ENCODE measurements around the gene PLEKHN1.
A peak's percentile ranks its signal among the peaks of the same experiment; 100 is the strongest.

PLEKHN1 gene

DNA sequence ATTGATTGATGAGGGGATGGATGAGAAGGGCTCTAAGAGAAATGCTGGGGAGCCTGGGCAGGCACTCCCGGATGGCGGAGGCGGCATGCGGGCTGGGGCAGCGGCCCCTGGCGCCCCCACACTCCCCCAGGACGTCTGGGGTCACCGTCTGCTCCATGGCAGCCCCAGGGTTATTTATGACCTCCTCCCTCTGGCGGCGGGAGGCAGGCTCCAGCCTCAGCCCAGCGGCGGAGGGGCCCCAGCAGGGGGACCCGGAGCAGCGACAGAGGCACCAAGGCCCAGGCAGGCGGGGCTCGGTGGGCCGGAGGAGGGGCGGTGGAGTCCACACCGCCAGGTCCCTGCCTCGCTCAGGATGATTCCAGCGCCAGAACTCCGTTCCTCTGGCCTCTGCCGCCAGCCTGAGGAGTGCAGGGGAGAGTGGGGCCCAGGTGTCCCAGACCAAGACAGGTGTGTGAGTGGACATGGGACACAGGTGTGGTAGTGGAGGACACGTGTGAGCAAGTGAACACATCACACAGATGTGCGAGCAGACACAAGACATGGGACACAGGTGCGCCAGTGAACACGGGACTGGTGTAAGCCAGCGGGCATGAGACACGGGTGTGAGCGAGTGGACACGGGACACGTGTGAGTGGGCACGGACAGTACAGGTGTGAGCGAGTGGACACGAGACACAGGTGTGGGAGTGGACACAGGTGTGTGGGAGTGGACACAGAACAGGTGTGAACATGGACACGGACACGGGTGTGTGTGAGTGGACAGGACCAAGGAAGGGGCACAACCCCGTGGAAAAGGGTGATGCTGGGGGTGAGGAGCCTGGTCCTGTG lies 45.1 kb upstream of the PLEKHN1 start (continued):
- TF ChIP-seq ZNF433 (tag by site-specific recombination; IDR thresholded peaks at IDR 0.05; ENCODE audit: low read depth) (no peak), PBX3 (CRISPR knock-in tag; IDR thresholded peaks at IDR 0.05) (0 out of 2 replicates have a peak, but pooled peaks have one; percentile 10), KLF16 (tag by site-specific recombination; IDR thresholded peaks at IDR 0.05) (peak; percentile 96), ZFP41 (tag by site-specific recombination; IDR thresholded peaks at IDR 0.05; ENCODE audit: borderline replicate concordance) (no peak), ZBTB8A (tag by site-specific recombination; IDR thresholded peaks at IDR 0.05) (peak; percentile 92), ZNF132 (tag by site-specific recombination; IDR thresholded peaks at IDR 0.05; ENCODE audit: borderline replicate concordance) (no peak), KLF1 (tag by site-specific recombination; IDR thresholded peaks at IDR 0.05) (peak; percentile 72), ZNF837 (tag by site-specific recombination; IDR thresholded peaks at IDR 0.05) (no peak), GLIS1 (tag by site-specific recombination; IDR thresholded peaks at IDR 0.05) (peak; percentile 88), ZNF529 (tag by site-specific recombination; IDR thresholded peaks at IDR 0.05; ENCODE audit: insufficient replicate concordance) (no peak), ZNF658 (tag by site-specific recombination; IDR thresholded peaks at IDR 0.05) (no peak), MEIS1 (CRISPR knock-in tag; IDR thresholded peaks at IDR 0.05; ENCODE audit: borderline replicate concordance) (peak; percentile 77; the same call in 1 of the 2 replicates), ZNF530 (tag by site-specific recombination; IDR thresholded peaks at IDR 0.05; ENCODE audit: low read depth) (no peak), ZNF114 (tag by site-specific recombination; IDR thresholded peaks at IDR 0.05) (no peak), SP2 (tag by site-specific recombination; IDR thresholded peaks at IDR 0.05) (peak; percentile 61), ZNF596 (tag by site-specific recombination; IDR thresholded peaks at IDR 0.05) (peak; percentile 64), ZNF830 (tag by site-specific recombination; IDR thresholded peaks at IDR 0.05; ENCODE audit: low read depth) (no peak), BCL11A (tag by site-specific recombination; IDR thresholded peaks at IDR 0.05; ENCODE audit: low read depth) (peak; percentile 50), ZNF324 (tag by site-specific recombination; IDR thresholded peaks at IDR 0.05) (peak; percentile 73; the same call in 1 of the 2 replicates), ZNF549 (tag by site-specific recombination; IDR thresholded peaks at IDR 0.05) (no peak), ZNF214 (tag by site-specific recombination; IDR thresholded peaks at IDR 0.05; ENCODE audit: borderline replicate concordance) (no peak), ZNF707 (tag by site-specific recombination; IDR thresholded peaks at IDR 0.05) (no peak), ZNF211 (tag by site-specific recombination; IDR thresholded peaks at IDR 0.05; ENCODE audit: low read depth) (no peak), GLIS2 (tag by site-specific recombination; IDR thresholded peaks at IDR 0.05) (peak; percentile 83), ZNF629 (tag by site-specific recombination; IDR thresholded peaks at IDR 0.05) (peak; percentile 76), ZNF776 (tag by site-specific recombination; IDR thresholded peaks at IDR 0.05; ENCODE audit: borderline replicate concordance) (no peak), ZNF621 (tag by site-specific recombination; IDR thresholded peaks at IDR 0.05) (no peak), ZNF558 (tag by site-specific recombination; IDR thresholded peaks at IDR 0.05) (no peak), ZBTB17 (tag by site-specific recombination; IDR thresholded peaks at IDR 0.05) (peak; percentile 82), ZNF335 (tag by site-specific recombination; conservative IDR thresholded peaks at IDR 0.05) (0 out of 2 replicates have a peak, but pooled peaks have one; percentile 28)
- TF ChIP-seq, protein P1, sequence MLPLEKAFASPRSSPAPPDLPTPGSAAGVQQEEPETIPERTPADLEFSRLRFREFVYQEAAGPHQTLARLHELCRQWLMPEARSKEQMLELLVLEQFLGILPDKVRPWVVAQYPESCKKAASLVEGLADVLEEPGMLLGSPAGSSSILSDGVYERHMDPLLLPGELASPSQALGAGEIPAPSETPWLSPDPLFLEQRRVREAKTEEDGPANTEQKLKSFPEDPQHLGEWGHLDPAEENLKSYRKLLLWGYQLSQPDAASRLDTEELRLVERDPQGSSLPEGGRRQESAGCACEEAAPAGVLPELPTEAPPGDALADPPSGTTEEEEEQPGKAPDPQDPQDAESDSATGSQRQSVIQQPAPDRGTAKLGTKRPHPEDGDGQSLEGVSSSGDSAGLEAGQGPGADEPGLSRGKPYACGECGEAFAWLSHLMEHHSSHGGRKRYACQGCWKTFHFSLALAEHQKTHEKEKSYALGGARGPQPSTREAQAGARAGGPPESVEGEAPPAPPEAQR (tag by site-specific recombination; IDR thresholded peaks at IDR 0.05), result no peak
- TF ChIP-seq, protein P2, sequence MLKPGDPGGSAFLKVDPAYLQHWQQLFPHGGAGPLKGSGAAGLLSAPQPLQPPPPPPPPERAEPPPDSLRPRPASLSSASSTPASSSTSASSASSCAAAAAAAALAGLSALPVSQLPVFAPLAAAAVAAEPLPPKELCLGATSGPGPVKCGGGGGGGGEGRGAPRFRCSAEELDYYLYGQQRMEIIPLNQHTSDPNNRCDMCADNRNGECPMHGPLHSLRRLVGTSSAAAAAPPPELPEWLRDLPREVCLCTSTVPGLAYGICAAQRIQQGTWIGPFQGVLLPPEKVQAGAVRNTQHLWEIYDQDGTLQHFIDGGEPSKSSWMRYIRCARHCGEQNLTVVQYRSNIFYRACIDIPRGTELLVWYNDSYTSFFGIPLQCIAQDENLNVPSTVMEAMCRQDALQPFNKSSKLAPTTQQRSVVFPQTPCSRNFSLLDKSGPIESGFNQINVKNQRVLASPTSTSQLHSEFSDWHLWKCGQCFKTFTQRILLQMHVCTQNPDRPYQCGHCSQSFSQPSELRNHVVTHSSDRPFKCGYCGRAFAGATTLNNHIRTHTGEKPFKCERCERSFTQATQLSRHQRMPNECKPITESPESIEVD (tag by site-specific recombination; IDR thresholded peaks at IDR 0.05), result no peak
- TF ChIP-seq, protein P3, sequence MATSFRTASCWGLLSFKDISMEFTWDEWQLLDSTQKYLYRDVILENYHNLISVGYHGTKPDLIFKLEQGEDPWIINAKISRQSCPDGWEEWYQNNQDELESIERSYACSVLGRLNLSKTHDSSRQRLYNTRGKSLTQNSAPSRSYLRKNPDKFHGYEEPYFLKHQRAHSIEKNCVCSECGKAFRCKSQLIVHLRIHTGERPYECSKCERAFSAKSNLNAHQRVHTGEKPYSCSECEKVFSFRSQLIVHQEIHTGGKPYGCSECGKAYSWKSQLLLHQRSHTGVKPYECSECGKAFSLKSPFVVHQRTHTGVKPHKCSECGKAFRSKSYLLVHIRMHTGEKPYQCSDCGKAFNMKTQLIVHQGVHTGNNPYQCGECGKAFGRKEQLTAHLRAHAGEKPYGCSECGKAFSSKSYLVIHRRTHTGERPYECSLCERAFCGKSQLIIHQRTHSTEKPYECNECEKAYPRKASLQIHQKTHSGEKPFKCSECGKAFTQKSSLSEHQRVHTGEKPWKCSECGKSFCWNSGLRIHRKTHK (tag by site-specific recombination; IDR thresholded peaks at IDR 0.05), result no peak
- TF ChIP-seq, protein P4, sequence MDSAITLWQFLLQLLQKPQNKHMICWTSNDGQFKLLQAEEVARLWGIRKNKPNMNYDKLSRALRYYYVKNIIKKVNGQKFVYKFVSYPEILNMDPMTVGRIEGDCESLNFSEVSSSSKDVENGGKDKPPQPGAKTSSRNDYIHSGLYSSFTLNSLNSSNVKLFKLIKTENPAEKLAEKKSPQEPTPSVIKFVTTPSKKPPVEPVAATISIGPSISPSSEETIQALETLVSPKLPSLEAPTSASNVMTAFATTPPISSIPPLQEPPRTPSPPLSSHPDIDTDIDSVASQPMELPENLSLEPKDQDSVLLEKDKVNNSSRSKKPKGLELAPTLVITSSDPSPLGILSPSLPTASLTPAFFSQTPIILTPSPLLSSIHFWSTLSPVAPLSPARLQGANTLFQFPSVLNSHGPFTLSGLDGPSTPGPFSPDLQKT (IDR thresholded peaks at IDR 0.05; ENCODE audit: borderline replicate concordance, low read depth, low read length), result no peak

Data from HEK293 (cell line).